ENCODE measurements around the gene CIDEB.

CIDEB gene

GRCh38 chr14:24286996-24287395, 20.8 kb downstream of the CIDEB start:
- no peak for DNase-seq

GRCh38 chr14:24285351-24285750, 22.4 kb downstream of the CIDEB start:
- no peak for DNase-seq

DNA sequence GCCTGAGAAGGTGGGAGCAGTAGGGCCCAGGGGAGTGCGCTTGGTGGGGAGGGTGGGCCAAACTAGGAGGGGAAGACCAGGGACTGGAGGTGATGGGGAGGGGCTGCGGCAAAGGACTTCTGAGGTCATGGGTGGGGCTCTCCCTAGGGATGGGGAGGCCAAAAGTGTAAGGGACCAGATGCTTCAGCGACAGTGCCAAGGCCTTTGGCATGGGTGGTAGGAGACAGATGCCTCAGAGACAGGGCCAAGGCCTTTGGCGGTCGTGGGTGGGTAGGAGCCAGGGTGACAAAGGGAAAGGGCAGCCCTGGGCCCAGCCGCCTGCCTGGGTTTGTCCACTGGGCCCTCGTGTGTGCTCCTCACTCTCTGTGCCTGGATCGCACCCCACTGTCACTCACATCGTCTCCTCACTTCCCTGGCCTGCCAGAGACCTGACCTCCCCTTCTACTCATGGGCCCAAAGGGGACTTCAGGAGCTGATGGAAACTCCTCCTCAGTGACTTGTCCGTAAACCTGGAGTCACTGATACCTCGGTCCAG, 23.2 kb downstream of the CIDEB start:
- DNase-seq: no peak

- no peak for DNase-seq
Measured at GRCh38 chr14:24283796-24284460, 23.8 kb downstream of the CIDEB start.

DNA sequence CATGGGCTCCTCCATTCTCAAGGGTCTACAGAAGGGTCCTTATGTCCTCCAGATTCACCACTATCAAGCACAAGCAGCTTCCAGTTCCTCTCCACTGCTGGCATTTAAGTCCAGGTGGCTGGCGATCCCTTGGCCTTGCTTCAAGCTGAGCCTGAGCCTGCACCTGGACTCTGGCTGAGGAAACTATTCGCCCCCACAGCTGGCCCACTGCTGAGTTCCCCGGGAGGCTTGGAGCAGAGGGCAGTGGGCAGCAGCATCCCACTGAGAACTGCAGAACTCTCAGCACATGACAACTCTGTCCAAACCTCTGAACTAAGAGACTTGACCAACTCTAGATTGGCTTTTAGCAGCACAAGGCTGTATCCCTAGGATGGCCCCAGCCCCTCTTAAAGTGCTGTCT, 25.0 kb downstream of the CIDEB start:
- no peak for DNase-seq

DNA sequence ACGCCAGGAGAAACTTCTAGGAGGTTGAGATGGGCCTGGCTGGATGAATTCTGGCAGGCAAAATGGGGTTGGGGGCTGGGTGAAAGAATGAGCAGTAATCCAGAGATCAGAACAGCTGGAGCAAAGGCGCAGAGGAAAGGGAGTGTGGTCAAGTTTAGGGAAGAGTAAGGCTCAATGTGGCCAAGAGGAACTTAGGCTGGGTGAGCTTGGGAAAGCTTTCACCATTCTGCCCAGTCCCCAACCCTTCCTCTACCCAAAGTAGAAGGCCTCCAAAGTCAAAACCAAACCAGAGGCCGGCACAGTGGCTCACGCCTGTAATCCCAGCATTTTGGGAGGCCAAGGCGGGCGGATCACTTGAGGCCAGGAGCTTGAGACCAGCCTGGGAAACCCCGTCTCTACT, 26.1 kb downstream of the CIDEB start:
- DNase-seq: no peak

- no peak for DNase-seq
Measured at GRCh38 chr14:24280797-24281460, 26.8 kb downstream of the CIDEB start.

GRCh38 chr14:24279301-24280186, 28.2 kb downstream of the CIDEB start:
- DNase-seq: no peak

GRCh38 chr14:24278424-24278823, 29.4 kb downstream of the CIDEB start:
- DNase-seq: no peak

- DNase-seq: no peak
Measured at GRCh38 chr14:24277606-24278321, 30.0 kb downstream of the CIDEB start.

- DNase-seq: no peak
Measured at GRCh38 chr14:24277071-24277470, 30.7 kb downstream of the CIDEB start.

DNA sequence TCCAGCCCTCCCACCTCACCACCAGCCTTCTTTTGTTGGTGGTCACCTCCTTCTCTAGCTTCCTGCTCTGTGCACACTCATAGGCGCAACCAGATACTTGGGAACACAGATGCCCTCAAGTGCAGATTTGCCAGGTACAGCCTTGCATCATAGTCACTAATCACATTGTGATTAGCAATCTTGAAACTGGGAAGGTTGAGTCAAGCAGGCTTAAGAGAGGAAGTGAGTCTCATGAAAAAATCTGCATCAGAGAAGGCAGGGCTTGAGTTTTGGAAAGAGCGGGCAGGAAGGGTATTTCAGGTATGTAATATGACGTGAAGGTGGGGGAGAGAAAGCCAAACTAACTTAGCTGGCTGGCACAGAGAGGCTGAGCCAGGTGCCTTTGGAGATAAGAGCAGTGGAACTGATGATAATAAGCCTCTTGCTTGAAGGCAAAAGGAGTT, 33.7 kb downstream of the CIDEB start:
- no peak for DNase-seq

DNA sequence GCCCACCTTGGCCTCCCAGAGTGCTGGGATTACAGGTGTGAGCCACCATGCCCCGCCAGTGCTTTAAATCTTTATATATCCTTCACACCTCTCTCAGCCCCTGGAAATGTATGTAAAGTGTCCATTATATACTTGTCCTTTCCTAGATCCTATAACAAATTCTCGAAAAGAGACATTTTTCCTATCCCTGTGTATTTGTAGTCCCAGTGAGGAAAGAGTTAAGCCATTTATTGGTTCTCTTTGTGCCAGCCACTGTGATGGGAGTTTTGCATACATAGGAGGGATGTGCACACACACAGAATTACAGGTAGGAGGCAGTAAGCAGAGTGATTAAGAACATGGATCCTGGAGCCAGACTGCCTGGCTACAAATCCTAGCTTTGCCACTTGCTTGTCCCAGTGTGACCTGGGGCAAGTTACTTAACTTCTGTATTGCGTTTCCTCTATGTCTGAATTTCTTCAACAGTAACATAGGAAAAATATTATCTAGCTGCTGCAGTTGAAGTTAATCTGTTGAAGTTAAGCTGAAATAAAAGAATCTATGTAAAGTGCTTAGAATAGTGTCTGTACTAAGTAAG, 34.3 kb downstream of the CIDEB start:
- no peak for DNase-seq

DNA sequence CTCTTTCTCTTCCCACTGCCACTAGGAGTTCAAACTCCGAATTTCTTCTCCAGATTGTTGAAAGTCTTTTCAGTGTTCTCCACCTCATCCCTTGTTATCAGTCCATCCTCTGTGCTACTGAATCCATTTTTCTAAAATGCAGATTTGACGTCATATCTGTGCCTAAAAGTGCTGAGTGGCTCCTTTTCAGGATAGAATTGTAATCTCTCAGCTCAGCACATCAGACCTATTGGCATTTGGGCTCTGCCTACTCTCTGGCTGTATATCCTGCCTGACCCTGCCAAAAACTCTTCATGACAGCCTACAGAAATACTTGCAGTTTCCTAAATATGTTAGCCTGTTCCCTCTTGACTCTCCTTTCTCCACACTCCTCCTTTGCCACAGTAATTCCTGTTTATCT, 35.3 kb downstream of the CIDEB start:
- no peak for DNase-seq

DNA sequence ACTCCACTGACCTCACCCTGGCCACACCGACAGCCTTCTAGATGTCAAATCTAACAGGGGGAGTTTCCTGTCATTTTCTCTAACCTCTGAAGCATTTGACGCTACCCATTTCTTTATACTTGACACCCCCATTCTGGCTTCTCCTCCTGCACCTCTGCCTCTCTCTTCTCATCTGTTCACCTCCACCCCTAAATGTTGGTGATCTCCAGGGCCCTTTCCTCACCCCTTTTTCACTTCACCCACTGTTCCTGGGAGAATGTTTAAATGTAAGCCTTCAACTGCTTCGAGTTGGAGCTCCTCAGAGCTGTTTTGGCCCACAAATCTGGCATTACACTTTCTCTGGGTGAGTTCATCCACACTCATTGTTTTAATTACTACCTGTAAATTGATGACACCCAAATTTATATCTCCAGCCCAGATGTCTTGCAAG, 35.9 kb downstream of the CIDEB start:
- no peak for DNase-seq

GRCh38 chr14:24271134-24271833, 36.5 kb downstream of the CIDEB start, which contains the start of gene RABGGTA:
TSS of gene RABGGTA (minus strand) at chr14:24271597. CDS start at chr14:24271115, 482 bp downstream.
- DNase-seq: peak; percentile 61

DNA sequence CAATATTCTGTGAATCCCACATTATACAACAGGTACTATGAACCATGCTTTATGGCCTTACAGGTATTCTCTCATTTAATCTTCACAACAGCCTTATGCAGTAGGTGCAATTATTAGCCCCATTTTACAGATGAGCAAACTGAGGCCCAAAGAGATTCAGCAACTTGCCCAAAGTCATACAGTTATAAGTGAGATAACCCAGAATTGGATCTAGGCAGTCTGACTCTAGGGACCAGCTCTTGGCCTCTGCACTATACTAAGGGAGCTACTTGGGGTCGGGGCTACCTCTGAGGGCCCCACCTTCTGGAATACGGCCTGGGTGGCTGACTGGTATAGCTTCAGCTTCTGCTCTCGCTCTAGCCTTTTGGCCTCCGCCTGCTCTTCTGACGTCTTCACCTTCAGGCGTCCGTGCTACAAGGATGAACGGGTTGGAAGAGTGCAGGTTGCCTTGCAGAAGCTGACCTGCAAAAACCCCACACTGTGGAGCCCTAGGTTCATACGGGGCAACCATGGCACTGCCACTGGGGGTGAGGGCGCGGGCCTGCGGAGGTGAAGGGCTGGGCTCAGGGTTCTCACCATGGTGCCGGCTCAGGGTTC, 37.1 kb downstream of the CIDEB start:
- no peak for DNase-seq

DNA sequence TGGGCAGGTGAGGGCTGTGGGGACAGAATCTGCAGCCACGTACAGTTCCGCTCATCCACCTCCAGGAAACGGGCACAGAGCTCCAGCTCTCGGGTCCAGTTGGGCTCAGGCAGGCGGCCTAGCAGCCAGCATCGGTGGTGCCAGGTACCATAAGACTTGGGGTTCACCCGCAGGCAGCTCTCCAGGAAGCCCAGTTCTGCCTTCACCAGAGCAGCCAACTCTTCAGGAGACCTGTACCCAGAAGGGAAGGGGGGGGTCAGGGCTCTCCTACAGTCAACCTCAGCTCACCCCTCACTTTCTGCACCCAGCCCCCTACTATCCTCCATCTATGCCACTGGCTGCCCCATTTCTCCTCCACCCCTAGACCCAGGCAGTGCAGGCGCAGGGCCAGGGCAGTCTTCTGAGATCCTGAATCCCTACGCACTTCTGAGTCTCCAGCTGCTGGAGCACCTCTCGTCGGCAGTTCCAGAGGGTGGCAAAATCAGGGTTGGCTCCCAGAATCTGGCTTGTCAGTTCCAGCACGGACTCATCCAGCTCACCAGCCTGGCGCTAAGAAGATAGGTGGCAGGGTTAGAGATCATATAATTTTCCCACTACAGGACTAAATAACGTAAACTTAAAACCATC, 37.8 kb downstream of the CIDEB start:
- no peak for DNase-seq

GRCh38 chr14:24269368-24269767, 38.4 kb downstream of the CIDEB start:
- DNase-seq: no peak

DNA sequence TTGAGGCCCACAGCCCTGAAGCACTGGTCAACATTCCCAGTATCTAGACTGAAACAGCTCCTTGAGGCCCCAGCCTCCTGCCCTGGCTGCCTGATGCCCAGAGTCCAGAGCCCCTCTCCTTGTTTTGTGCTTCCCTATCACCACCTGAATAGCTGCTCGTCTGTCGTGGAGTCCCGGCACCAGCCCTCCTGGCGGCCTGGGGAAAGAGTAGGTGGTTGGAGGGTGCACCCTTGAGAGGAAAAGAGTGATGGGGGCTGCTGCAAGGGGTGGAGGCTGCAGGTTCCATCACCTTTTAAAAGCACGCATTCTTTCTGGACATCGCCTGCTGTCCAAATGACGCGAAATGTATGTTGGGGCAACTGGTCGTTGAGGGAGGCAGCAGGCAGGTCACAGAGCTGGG, 39.6 kb downstream of the CIDEB start:
- no peak for DNase-seq

DNA sequence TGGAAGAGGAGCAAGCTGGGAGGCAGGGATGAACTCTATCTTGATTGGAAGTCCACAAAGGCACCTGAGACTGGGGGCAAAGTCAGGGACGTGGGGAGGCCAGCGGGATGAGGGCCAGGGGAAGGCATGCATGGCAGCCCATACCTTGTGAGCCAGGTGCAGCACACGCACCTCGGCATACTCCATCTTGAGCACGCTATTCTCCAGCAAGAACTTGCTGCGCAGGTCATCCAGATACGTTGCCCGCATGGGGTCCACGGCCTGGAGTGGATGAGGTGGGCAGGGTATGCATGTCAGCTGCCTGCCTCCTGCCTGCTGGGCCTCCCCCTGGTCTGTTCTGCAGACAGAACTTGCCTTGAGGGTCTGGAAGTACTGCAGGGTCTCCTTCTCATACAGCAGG, 40.3 kb downstream of the CIDEB start:
- no peak for DNase-seq

Data from NCI-H524 treated with DMSO at 0.1 percent for 48 hours (cell line).